AG10803 (cell line): ENCODE data around the gene ANO5.

ENCODE experiments used
- DNase-seq: peaks from one replicate; pipeline ENCODE4 v3.0.0; 2010; ENCODE audit warnings: low read depth
- H3K4me3 ChIP-seq: 2 replicates; pipeline ENCODE4 v1.5.1; 2011; ENCODE audit warnings: mild to moderate bottlenecking, low read length, control low read depth
- CTCF ChIP-seq: conservative IDR thresholded peaks from 2 replicates; pipeline ENCODE4 v1.5.1; 2011; ENCODE audit warnings: mild to moderate bottlenecking, low read length, control low read depth, inconsistent platforms

The ANO5 gene

GRCh38 chr11:22192642-22193347, at the start of gene ANO5:
TSS of gene ANO5 (plus strand) at chr11:22193085. CDS start at chr11:22193493, 408 bp downstream.
- peak within 1 kb of the TSS; percentile 37 for H3K4me3 ChIP-seq
- no peak for TF ChIP-seq CTCF
- no peak for DNase-seq

GRCh38 chr11:22151649-22152197, 41.2 kb upstream of the ANO5 start:
- no peak for DNase-seq
- no peak for TF ChIP-seq CTCF
- no peak overlapping the region for H3K4me3 ChIP-seq

- H3K4me3 ChIP-seq = no peak overlapping the region
- TF ChIP-seq CTCF = no peak
- no peak for DNase-seq
These were observed 35.4 kb upstream of the ANO5 start for GRCh38 chr11:22157531-22157930.

- no peak for TF ChIP-seq CTCF
- no peak for DNase-seq
- H3K4me3 ChIP-seq = no peak overlapping the region
These were observed 31.4 kb upstream of the ANO5 start for GRCh38 chr11:22161489-22161888.

GRCh38 chr11:22162756-22163155, 30.1 kb upstream of the ANO5 start:
- TF ChIP-seq CTCF = no peak
- DNase-seq = no peak
- no peak overlapping the region for H3K4me3 ChIP-seq

GRCh38 chr11:22163394-22163797, 29.5 kb upstream of the ANO5 start:
- H3K4me3 ChIP-seq = no peak overlapping the region
- DNase-seq = no peak
- no peak for TF ChIP-seq CTCF

- TF ChIP-seq CTCF = no peak
- no peak for DNase-seq
- H3K4me3 ChIP-seq = no peak overlapping the region
These were observed 27.8 kb upstream of the ANO5 start for GRCh38 chr11:22165087-22165486.
